ENCODE results near the gene MYOCOS. TPM values are rescaled to one million over a fixed set of nuclear protein-coding genes. Genes with fewer than 3 reads are reported as not detected.

MYOCOS gene
- total and polyA plus RNA-seq, 2 of the 4 experiments (the other 2 are of a cell fraction) = not detected

DNA sequence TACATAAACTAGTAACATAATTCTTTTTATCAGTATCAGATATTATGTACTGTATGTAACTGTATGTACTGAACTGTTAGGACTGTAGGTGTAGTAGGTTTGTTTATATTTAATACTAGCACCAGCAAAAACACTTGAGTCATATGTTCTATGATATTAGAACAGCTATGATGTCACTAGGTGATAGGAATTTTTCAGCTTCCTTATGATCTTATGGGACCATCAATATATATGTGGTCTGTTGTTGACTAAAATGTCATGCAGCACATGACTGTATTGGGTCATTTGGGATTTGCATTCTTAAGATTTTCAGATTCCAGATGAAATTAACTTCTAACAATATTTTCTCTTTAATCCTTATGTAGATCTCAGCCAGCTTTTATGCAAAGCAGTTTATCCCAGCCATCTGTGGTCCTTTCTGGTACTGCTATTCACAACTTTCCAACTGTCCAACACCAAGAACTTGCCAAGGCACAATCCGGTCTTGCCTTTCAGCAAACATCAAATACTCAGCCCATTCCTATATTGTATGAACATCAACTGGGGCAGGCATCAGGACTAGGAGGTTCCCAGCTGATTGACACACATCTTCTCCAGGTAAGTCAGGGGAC, 38.3 kb upstream of the MYOCOS start:
- peak; percentile 8 for DNase-seq
- Histone ChIP-seq H3K14ac (replicated peaks; ENCODE audit: low read depth, low read length) (no peak overlapping the region), H3K4ac (ENCODE audit: low read depth, low read length) (no peak overlapping the region), H3K79me1 (ENCODE audit: low read depth in 1 of 2, low read length in 2 of 2) (peaks cover 14 to 23% of the 10 kb centered on the region in 2 experiments), H3K9ac (ENCODE audit: low read depth, low read length) (no peak overlapping the region), H3K27me3 (ENCODE audit: control insufficient read depth, insufficient read depth, low read length) (no peaks in the 10 kb centered on the region), H2BK120ac (ENCODE audit: low read depth, low read length) (no peak overlapping the region), H3K4me1 (ENCODE audit: control insufficient read depth, insufficient read depth, low read length) (peaks cover 2% of the 10 kb centered on the region), H3K27ac (ENCODE audit: insufficient read depth, low read length) (no peak overlapping the region), H3K56ac (ENCODE audit: extremely low read depth, insufficient read depth, low read length) (no peak overlapping the region), H2BK5ac (ENCODE audit: low read depth, low read length, poor library complexity, severe bottlenecking) (no peak overlapping the region), H4K8ac (ENCODE audit: low read depth in 2 of 2, low read length in 2 of 2) (no peak overlapping the region), H2BK15ac (ENCODE audit: low read depth, low read length) (no peak overlapping the region), H4K20me1 (ENCODE audit: insufficient read depth, low read length) (no peaks in the 10 kb centered on the region), H3K18ac (ENCODE audit: low read depth, low read length) (no peak overlapping the region), H3K9me3 (ENCODE audit: control insufficient read depth, insufficient read depth, low read length) (no peaks in the 10 kb centered on the region), H3K9me1 (ENCODE audit: insufficient read depth, low read length) (peaks cover 3% of the 10 kb centered on the region; the same call in 1 of the 2 replicates), H2AK9ac (replicated peaks; ENCODE audit: low read depth, low read length, poor library complexity) (no peak overlapping the region), H3K4me3 (ENCODE audit: insufficient read depth, low read depth, low read length) (no peak overlapping the region), H3K36me3 (ENCODE audit: control insufficient read depth, insufficient read depth, low read length) (peaks cover 45% of the 10 kb centered on the region), H3K4me2 (ENCODE audit: low read depth, low read length) (no peak overlapping the region), H4K91ac (ENCODE audit: insufficient read depth, low read depth, low read length) (no peak overlapping the region), H2BK20ac (ENCODE audit: low read depth, low read length) (no peak overlapping the region), H2AK5ac (ENCODE audit: low read depth, low read length) (no peak overlapping the region), H4K5ac (ENCODE audit: low read depth, low read length) (no peak overlapping the region), H2AFZ (replicated peaks; ENCODE audit: low read length, poor library complexity) (no peak overlapping the region), H3K23ac (ENCODE audit: low read depth, low read length) (no peak overlapping the region)
- dilution Hi-C loops (cut with HindIII; ENCODE audit: low sequenced_read_pairs, unreplicated experiment) = no loop called here
- TF ChIP-seq MAFK (IDR thresholded peaks at IDR 0.05; ENCODE audit: low read depth, low read length) = no peak
- TF ChIP-seq, protein P1, sequence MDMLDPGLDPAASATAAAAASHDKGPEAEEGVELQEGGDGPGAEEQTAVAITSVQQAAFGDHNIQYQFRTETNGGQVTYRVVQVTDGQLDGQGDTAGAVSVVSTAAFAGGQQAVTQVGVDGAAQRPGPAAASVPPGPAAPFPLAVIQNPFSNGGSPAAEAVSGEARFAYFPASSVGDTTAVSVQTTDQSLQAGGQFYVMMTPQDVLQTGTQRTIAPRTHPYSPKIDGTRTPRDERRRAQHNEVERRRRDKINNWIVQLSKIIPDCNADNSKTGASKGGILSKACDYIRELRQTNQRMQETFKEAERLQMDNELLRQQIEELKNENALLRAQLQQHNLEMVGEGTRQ (IDR thresholded peaks at IDR 0.05; ENCODE audit: low read depth, low read length) = no peak
- no peak for TF ChIP-seq POLR2A (IDR thresholded peaks at IDR 0.05; ENCODE audit: low read depth, low read length)
- TF ChIP-seq, protein P2, sequence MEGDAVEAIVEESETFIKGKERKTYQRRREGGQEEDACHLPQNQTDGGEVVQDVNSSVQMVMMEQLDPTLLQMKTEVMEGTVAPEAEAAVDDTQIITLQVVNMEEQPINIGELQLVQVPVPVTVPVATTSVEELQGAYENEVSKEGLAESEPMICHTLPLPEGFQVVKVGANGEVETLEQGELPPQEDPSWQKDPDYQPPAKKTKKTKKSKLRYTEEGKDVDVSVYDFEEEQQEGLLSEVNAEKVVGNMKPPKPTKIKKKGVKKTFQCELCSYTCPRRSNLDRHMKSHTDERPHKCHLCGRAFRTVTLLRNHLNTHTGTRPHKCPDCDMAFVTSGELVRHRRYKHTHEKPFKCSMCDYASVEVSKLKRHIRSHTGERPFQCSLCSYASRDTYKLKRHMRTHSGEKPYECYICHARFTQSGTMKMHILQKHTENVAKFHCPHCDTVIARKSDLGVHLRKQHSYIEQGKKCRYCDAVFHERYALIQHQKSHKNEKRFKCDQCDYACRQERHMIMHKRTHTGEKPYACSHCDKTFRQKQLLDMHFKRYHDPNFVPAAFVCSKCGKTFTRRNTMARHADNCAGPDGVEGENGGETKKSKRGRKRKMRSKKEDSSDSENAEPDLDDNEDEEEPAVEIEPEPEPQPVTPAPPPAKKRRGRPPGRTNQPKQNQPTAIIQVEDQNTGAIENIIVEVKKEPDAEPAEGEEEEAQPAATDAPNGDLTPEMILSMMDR (conservative IDR thresholded peaks at IDR 0.05; ENCODE audit: low read depth, low read length) = no peak
- ChIA-PET POLR2A (ENCODE audit: unreplicated experiment) (no interaction called here), CTCF (interaction anchor here (0.8 to 1.6 kb wide), 2 partner anchors 9 to 99 kb away, joined by 3 read pairs; no protein-coding TSS in a partner anchor)
- in situ Hi-C loops (cut with MboI; ENCODE audit: low sequenced_read_pairs) = no loop called here
- no peak for ATAC-seq (ENCODE audit: low read depth)
- intact Hi-C loops (cut with micrococcal nuclease) = loop anchor here (2.0 kb wide), 1 partner anchor 25 kb away; no protein-coding TSS in a partner anchor
- 100% methylated on average over 1 of the region's 1 CpG; no CpG with 5 or more reads in 1 of the 2 experiments for WGBS, 2 experiments (ENCODE audit: extremely low coverage in 2 of 2, insufficient read length in 1 of 2)
- no TSS peak for BruUV-seq (replicated peaks)

All from IMR-90 (cell line).